OCI-LY3 (cell line): ENCODE results near the gene MAPT.

Source experiments
- H2AFZ ChIP-seq: fragments of 200-600, 300-600 bp; shearing (Covaris generic); 2 replicates; pipeline ENCODE4 v1.6.0; 2014; ENCODE audit warnings: antibody characterized with exemption, low read depth, low read length
- H3K27ac ChIP-seq: fragments of 200-600, 300-600 bp; sonication (generic); 2 replicates; pipeline ENCODE4 v1.5.1; 2014; ENCODE audit warnings: mild to moderate bottlenecking, low read length, moderate library complexity, mixed read lengths
- H3K27me3 ChIP-seq: fragments of 200-600, 300-600 bp; sonication (generic); 2 replicates; pipeline ENCODE4 v1.6.1; 2014; ENCODE audit warnings: low read depth, low read length, mixed read lengths
- H3K36me3 ChIP-seq: fragments of 200-600, 300-600 bp; sonication (generic); replicated peaks from 2 replicates; pipeline ENCODE3; 2014; ENCODE audit warnings: low read depth, low read length, mixed read lengths
- H3K4me1 ChIP-seq: fragments of 300-600, 200-600 bp; sonication (generic); 2 replicates; pipeline ENCODE4 v1.6.1; 2014; ENCODE audit warnings: low read length, mixed read lengths
- H3K4me2 ChIP-seq: fragments of 200-600, 300-600 bp; sonication (generic); 2 replicates; pipeline ENCODE4 v1.6.1; 2014; ENCODE audit warnings: low read length, mixed read lengths
- H3K4me3 ChIP-seq: fragments of 300-600, 200-600 bp; sonication (generic); 2 replicates; pipeline ENCODE4 v1.5.1; 2014; ENCODE audit warnings: antibody characterized with exemption, mild to moderate bottlenecking, low read length, moderate library complexity
- H3K79me2 ChIP-seq: fragments of 300-600, 200-600 bp; shearing (Covaris generic); 2 replicates; pipeline ENCODE4 v1.6.1; 2014; ENCODE audit warnings: mild to moderate bottlenecking, low read length, mixed read lengths
- H3K9ac ChIP-seq: fragments of 300-600, 200-600 bp; shearing (Covaris generic); 2 replicates; pipeline ENCODE4 v1.6.0; 2014; ENCODE audit warnings: mild to moderate bottlenecking, low read length, moderate library complexity
- H3K9me3 ChIP-seq: fragments of 200-600, 300-600 bp; shearing (Covaris generic); 2 replicates; pipeline ENCODE4 v1.6.1; 2014; ENCODE audit warnings: low read length, mixed read lengths; ENCODE audit not compliant: insufficient read depth
- H4K20me1 ChIP-seq: fragments of 200-600, 300-600 bp; sonication (generic); 2 replicates; pipeline ENCODE4 v1.6.1; 2016; ENCODE audit warnings: low read length, mixed read lengths; ENCODE audit not compliant: insufficient read depth
- CTCF ChIP-seq: fragments of 200-600, 300-600 bp; sonication (generic); IDR thresholded peaks from 2 replicates; pipeline ENCODE4 v1.5.1; 2014; ENCODE audit warnings: antibody characterized with exemption, low read length, low read depth
- EZH2phosphoT487 ChIP-seq: fragments of 200-600 bp; shearing (Covaris generic); IDR thresholded peaks from 2 replicates; pipeline ENCODE4 v1.6.1; 2018; ENCODE audit warnings: antibody characterized with exemption, mixed run types, low read depth

The MAPT gene

GRCh38 chr17:46027048-46027975 lies 133.0 kb downstream of the MAPT start:
- H3K27me3 ChIP-seq: no peaks in the 10 kb centered on the region
- H3K79me2 ChIP-seq: no peaks in the 10 kb centered on the region
- H3K4me1 ChIP-seq: no peaks in the 10 kb centered on the region
- no peak for TF ChIP-seq CTCF
- no peak for TF ChIP-seq EZH2phosphoT487
- H3K27ac ChIP-seq: no peak overlapping the region
- H3K9me3 ChIP-seq: no peaks in the 10 kb centered on the region
- no peak overlapping the region for H3K4me3 ChIP-seq
- peaks cover 27% of the 10 kb centered on the region for H3K36me3 ChIP-seq
- no peak overlapping the region for H3K4me2 ChIP-seq
- H4K20me1 ChIP-seq: peaks cover 5% of the 10 kb centered on the region; the same call in 1 of the 2 replicates
- no peak overlapping the region for H2AFZ ChIP-seq
- no peak overlapping the region for H3K9ac ChIP-seq

- H3K27ac ChIP-seq: no peak overlapping the region
- no peaks in the 10 kb centered on the region for H3K4me1 ChIP-seq
- peaks cover 5% of the 10 kb centered on the region; the same call in 1 of the 2 replicates for H4K20me1 ChIP-seq
- H3K4me2 ChIP-seq: no peak overlapping the region
- no peaks in the 10 kb centered on the region for H3K27me3 ChIP-seq
- TF ChIP-seq EZH2phosphoT487 (no peak), CTCF (no peak)
- H3K79me2 ChIP-seq: no peaks in the 10 kb centered on the region
- peaks cover 32% of the 10 kb centered on the region for H3K36me3 ChIP-seq
- H3K9ac ChIP-seq: no peak overlapping the region
- H2AFZ ChIP-seq: no peak overlapping the region
- no peaks in the 10 kb centered on the region for H3K9me3 ChIP-seq
- H3K4me3 ChIP-seq: no peak overlapping the region
Measured at GRCh38 chr17:46027976-46028325, 133.6 kb downstream of the MAPT start.

GRCh38 chr17:46028374-46028773 lies 134.0 kb downstream of the MAPT start:
- Histone ChIP-seq H3K27ac (no peak overlapping the region), H3K4me3 (no peak overlapping the region), H3K9me3 (no peaks in the 10 kb centered on the region), H3K36me3 (peaks cover 35% of the 10 kb centered on the region), H2AFZ (no peak overlapping the region), H3K4me2 (no peak overlapping the region), H3K27me3 (no peaks in the 10 kb centered on the region), H4K20me1 (peaks cover 5% of the 10 kb centered on the region; the same call in 1 of the 2 replicates), H3K4me1 (no peaks in the 10 kb centered on the region), H3K79me2 (no peaks in the 10 kb centered on the region), H3K9ac (no peak overlapping the region)
- TF ChIP-seq EZH2phosphoT487: no peak
- no peak for TF ChIP-seq CTCF

- no peak overlapping the region for H3K4me2 ChIP-seq
- peaks cover 42% of the 10 kb centered on the region for H3K36me3 ChIP-seq
- no peak overlapping the region for H3K4me3 ChIP-seq
- H3K9me3 ChIP-seq: no peaks in the 10 kb centered on the region
- no peak overlapping the region for H3K27ac ChIP-seq
- no peaks in the 10 kb centered on the region for H3K27me3 ChIP-seq
- no peaks in the 10 kb centered on the region for H3K4me1 ChIP-seq
- H3K9ac ChIP-seq: no peak overlapping the region
- peaks cover 5% of the 10 kb centered on the region; the same call in 1 of the 2 replicates for H4K20me1 ChIP-seq
- TF ChIP-seq CTCF (no peak), EZH2phosphoT487 (no peak)
- no peak overlapping the region for H2AFZ ChIP-seq
- H3K79me2 ChIP-seq: no peaks in the 10 kb centered on the region
Measured at GRCh38 chr17:46028981-46029565, 134.7 kb downstream of the MAPT start.
